Effector memory CD8-positive, alpha-beta T cell (primary cell): ENCODE measurements around the gene AFF4.
A peak's percentile ranks its signal among the peaks of the same experiment; 100 is the strongest.

Experiments used
- ATAC-seq: fragments of 150-1000 bp; cut with Tn5 transposase; replicated peaks from 2 replicates; pipeline ENCODE4 v1.10.0; 2021; ENCODE audit warnings: mild to moderate bottlenecking, moderate library complexity
- DNase-seq, 3 experiments: peaks; one replicate each; pipeline ENCODE4 v3.0.0; 2021
- H3K27ac Mint-ChIP-seq, 2 donors: one replicate each; pipeline ENCODE4 v1.8.0; 2022; ENCODE audit warnings: mild to moderate bottlenecking in 2 of 2, mixed read lengths in 2 of 2, moderate library complexity in 2 of 2
- H3K27me3 Mint-ChIP-seq, 2 donors: one replicate each; pipeline ENCODE4 v1.8.0; 2022; ENCODE audit warnings: mixed read lengths in 2 of 2
- H3K36me3 Mint-ChIP-seq: one replicate; pipeline ENCODE4 v1.8.0; 2022; ENCODE audit warnings: mild to moderate bottlenecking, moderate library complexity, mixed read lengths; ENCODE audit not compliant: insufficient read depth
- H3K4me1 Mint-ChIP-seq, 2 donors: one replicate each; pipeline ENCODE4 v1.8.0; 2022; ENCODE audit warnings: low read depth in 2 of 2, mixed read lengths in 2 of 2
- H3K4me3 Mint-ChIP-seq, 2 donors: one replicate each; pipeline ENCODE4 v1.8.0; 2022; ENCODE audit warnings: mild to moderate bottlenecking in 2 of 2, mixed read lengths in 2 of 2, moderate library complexity in 2 of 2
- H3K9me3 Mint-ChIP-seq, 2 donors: one replicate each; pipeline ENCODE4 v1.8.0; 2022; ENCODE audit warnings: mixed read lengths in 2 of 2

AFF4 gene

DNA sequence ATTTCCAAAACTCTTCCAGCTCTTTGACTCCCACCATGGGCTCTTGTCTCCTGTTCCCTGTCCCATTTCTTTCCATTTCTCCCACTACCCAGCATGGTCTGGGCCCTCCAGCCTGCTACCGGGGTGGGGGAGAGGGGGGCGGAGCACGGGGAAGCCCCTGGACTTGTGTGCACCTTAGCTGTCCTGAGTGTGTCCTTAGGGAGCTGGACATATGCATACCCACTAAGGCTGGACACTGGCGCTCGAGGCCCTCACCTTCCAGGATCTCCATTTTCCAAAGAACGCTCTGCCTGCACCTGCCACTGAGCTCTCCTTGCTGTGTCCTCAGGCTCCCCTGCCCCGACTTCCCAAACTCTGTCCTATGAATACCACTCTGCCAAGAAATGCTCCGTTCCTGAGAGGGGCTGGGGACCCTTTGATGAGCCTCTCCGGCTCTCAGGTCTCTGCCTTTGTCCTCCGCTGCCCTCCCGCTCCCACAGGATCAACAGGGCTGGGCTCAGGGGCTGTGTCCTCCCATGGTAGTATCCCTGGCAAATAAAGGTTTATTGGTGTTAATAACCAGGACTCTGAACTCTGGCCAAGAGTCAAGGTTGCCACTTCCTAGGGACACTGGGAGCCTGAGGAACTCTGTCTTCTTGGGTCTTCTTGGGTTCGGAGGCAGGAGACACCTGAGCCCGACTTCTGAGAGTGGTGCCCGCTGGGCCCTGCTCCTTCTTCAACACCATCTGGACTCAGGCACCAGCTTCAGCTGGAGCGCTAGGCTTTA is 132.2 kb downstream of the AFF4 start:
- ATAC-seq (no peak), DNase-seq (no peak)
- Mint-ChIP-seq H3K9me3 (no peaks in the 10 kb centered on the region), H3K4me3 (peak overlapping the region; percentile 87 to 90), H3K4me1 (peaks cover 14% of the 10 kb centered on the region in 2 donors), H3K27ac (peak overlapping the region in 1 of 2 donors; percentile 52), H3K27me3 (peaks cover 28 to 48% of the 10 kb centered on the region in 2 donors), H3K36me3 (no peaks in the 10 kb centered on the region)

DNA sequence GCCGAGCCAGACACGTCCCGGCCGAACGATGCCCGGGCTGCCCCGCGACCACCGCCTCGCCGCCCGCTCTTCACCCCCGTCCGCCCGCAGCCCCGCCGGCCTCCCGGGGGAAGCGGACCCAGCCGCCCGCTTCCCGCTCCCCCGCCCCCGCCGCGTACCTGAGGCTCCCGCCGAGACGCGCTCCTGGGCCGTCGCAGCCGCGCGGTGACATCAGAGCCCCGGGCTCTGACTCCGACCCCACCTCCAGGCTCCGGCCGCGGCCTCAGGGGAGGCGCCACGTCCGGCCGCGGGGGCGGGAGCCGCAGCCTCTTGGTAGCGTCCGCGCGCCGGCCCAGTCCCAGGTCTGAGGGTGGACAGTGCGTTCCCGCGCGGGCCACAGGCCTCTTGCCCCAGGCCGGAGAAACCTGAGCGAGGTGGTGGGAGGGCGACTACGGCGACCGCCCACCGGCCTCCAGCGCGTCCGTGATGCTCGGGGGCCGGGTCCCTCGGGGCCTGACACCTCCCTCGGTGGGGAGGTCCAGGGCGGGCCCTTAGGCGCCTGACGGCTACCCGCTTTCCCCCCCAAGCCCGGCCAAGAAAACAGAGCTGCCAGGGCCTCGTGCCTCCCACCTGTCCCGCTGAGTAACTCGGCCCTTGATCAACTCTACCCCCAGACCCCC is 132.9 kb downstream of the AFF4 start, which contains the start of gene SHROOM1:
TSS of gene SHROOM1 (minus strand) at position 212 of the 659 bp plus-strand sequence. CDS start 4,507 bp downstream, outside the sequence.
- ATAC-seq (peak; percentile 38), DNase-seq (no peak)
- Mint-ChIP-seq H3K4me1 (peaks cover 14% of the 10 kb centered on the region in 2 donors), H3K36me3 (no peaks in the 10 kb centered on the region), H3K27me3 (peaks cover 33 to 54% of the 10 kb centered on the region in 2 donors), H3K27ac (peak within 1 kb of the TSS; percentile 56 to 77), H3K4me3 (peak within 1 kb of the TSS; percentile 87 to 90), H3K9me3 (no peaks in the 10 kb centered on the region)

- Mint-ChIP-seq H3K9me3 (no peaks in the 10 kb centered on the region), H3K4me3 (peak overlapping the region; percentile 84 to 85), H3K27me3 (peaks cover 33 to 60% of the 10 kb centered on the region in 2 donors), H3K4me1 (peaks cover 14% of the 10 kb centered on the region in 2 donors), H3K27ac (peak overlapping the region; percentile 56 to 77), H3K36me3 (peaks cover 3% of the 10 kb centered on the region)
- peak; percentile 90 for ATAC-seq
- DNase-seq = peak; percentile 62 to 69 (median 65)
Measured at GRCh38 chr5:132829742-132830435, 133.5 kb downstream of the AFF4 start.

DNA sequence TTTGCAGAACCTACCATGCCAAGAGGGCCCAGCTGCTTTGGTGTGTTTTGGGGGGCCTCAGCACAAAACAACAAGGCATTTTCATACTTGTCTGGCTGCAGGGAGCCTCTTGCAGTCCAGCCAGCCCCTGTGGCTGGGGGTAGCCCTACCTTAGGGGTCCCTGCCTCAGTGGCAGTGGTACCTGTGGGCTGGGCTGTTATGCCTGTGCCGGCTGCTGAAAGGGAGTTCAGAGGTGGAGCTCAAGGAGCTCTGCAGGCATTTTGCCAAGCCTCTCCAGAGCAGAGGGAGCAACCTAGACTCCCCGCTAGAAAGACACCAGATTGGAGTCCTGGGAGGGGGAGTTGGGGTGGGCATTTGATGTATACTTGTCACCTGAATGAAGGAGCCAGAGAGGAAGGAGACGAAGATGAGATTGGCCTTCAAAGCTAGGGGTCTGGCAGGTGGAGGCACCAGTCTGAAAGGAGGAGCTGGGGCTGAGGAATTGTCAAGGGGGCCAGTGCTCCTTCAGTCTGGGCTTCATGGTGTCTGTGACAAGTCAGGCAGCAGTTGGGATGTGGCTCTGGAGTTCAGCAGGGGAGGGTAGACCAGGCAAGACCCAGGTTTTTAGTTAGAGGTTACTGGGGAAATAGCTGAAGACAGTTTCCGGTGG is 134.5 kb downstream of the AFF4 start:
- ATAC-seq (no peak), DNase-seq (no peak)
- Mint-ChIP-seq H3K27me3 (peaks cover 34 to 69% of the 10 kb centered on the region in 2 donors), H3K4me1 (peaks cover 14% of the 10 kb centered on the region in 2 donors), H3K4me3 (peak overlapping the region; percentile 84 to 85), H3K27ac (no peak overlapping the region), H3K36me3 (peaks cover 3% of the 10 kb centered on the region), H3K9me3 (no peaks in the 10 kb centered on the region)

GRCh38 chr5:132827943-132828673 is 135.3 kb downstream of the AFF4 start:
- DNase-seq (no peak), ATAC-seq (no peak)
- H3K4me3 Mint-ChIP-seq = no peak overlapping the region
- H3K4me1 Mint-ChIP-seq = peaks cover 14 to 17% of the 10 kb centered on the region in 2 donors
- no peaks in the 10 kb centered on the region for H3K9me3 Mint-ChIP-seq
- peaks cover 39 to 78% of the 10 kb centered on the region in 2 donors for H3K27me3 Mint-ChIP-seq
- no peak overlapping the region for H3K27ac Mint-ChIP-seq
- peaks cover 3% of the 10 kb centered on the region for H3K36me3 Mint-ChIP-seq

DNA sequence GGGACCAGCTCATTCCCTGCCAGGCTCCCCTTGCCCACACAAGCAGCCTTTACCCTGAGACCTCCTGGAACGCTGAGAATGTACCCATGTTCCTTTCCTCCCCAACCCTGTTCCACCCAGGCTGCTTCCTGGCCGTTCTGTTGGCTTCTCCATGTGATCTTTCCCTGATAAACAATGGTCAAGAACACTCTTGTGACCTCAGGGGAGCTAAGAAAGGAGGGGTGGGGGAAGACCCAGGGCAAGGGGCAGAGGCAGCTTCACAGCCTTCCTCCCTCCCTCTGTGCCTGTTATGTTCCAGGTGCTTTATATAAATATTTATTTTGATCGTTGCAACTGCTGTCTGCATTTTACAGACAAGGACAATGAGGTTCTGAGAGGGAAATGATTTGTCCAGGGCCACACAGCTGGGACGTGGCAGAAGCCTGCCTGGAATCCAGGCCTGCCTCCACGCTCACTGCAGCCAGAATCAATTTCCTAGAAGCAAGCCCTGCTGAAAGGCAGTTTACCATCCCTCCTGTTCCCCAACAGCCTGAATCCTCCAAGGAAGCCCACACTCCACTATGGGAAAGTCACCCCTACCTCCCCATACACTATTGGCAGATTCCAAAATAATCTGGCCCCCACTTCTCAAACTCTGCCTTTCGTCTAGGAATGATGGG is 136.9 kb downstream of the AFF4 start:
- Mint-ChIP-seq H3K4me1 (peaks cover 14 to 16% of the 10 kb centered on the region in 2 donors), H3K4me3 (peak overlapping the region in 1 of 2 donors; percentile 45), H3K27ac (no peak overlapping the region), H3K27me3 (peaks cover 39 to 82% of the 10 kb centered on the region in 2 donors), H3K9me3 (no peaks in the 10 kb centered on the region), H3K36me3 (peaks cover 3% of the 10 kb centered on the region)
- DNase-seq (no peak), ATAC-seq (no peak)

DNA sequence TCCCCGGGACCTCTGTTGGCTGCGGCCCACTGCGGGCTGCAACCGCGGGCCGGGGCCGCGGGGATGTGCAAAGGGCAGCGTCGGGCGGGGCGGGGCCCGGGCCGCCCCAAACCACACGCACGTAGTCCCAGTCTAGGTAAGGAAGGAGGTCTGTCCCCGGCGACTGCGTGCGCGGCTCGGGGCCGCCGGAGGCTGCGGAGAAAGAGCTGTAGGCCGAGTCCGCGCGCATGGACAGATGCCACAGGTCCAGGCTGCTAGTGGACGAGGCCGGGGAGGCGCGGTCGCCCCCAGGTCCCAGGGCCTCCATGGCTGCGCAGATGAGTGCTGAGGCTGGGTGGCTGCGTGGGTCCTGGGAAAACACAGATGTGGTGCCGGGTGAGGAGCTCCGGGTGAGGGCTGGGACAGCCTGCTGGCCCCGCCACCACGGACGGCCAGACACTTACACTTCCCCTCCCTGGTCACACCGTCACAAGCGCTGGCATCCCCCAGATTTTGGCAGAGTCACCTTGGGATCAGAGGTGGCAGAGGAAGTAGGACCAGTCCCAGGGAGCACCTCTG is 137.5 kb downstream of the AFF4 start:
- no peak for DNase-seq
- peaks cover 8 to 10% of the 10 kb centered on the region in 2 donors for H3K4me1 Mint-ChIP-seq
- peaks cover 3% of the 10 kb centered on the region for H3K36me3 Mint-ChIP-seq
- H3K27me3 Mint-ChIP-seq = peaks cover 33 to 76% of the 10 kb centered on the region in 2 donors
- ATAC-seq = peak; percentile 31
- no peaks in the 10 kb centered on the region for H3K9me3 Mint-ChIP-seq
- no peak overlapping the region for H3K27ac Mint-ChIP-seq
- H3K4me3 Mint-ChIP-seq = peak overlapping the region in 1 of 2 donors; percentile 45
